ENCODE results near the gene SUN5. TPM values are rescaled to one million over a fixed set of nuclear protein-coding genes. Genes with fewer than 3 reads are reported as not detected.

SUN5 gene
- total RNA-seq, 1 experiment from 2014 or later = not detected

- intact Hi-C loops (cut with micrococcal nuclease; ENCODE audit: unreplicated experiment) (no loop called here), in situ Hi-C loops (cut with HindIII; ENCODE audit: low pct_unique_long_range_greater_than_20kb, low sequenced_read_pairs) (no loop called here)
- H3K9me3 ChIP-seq (ENCODE audit: control insufficient read depth, insufficient read depth, low read depth, low read length) = no peaks in the 10 kb centered on the region
- H3K27ac ChIP-seq (ENCODE audit: low read length) = no peak overlapping the region
- DNase-seq (ENCODE audit: low read depth, low spot score) (no peak), ATAC-seq (no peak)
- H3K36me3 ChIP-seq (ENCODE audit: control insufficient read depth, insufficient read depth, low read length) = no peaks in the 10 kb centered on the region
- BruUV-seq (replicated peaks) = no TSS peak
- ChIA-PET POLR2A (no interaction called here), CTCF (no interaction called here)
- no peaks in the 10 kb centered on the region; the same call in 1 of the 2 replicates for H3K27me3 ChIP-seq (ENCODE audit: control insufficient read depth, insufficient read depth, low read length)
- TF ChIP-seq SIN3A (IDR thresholded peaks at IDR 0.05; ENCODE audit: borderline replicate concordance, insufficient read depth, low read depth, low read length) (no peak), REST (IDR thresholded peaks at IDR 0.05; ENCODE audit: insufficient read depth in 1 of 2, low read depth in 2 of 2, low read length in 1 of 2) (no peak), POLR2AphosphoS5 (IDR thresholded peaks at IDR 0.05; ENCODE audit: low read depth, low read length) (no peak), TCF7L2 (IDR thresholded peaks at IDR 0.05; ENCODE audit: low read depth, low read length) (no peak), CTCF (IDR thresholded peaks at IDR 0.05) (no peak)
- H3K4me1 ChIP-seq (ENCODE audit: control insufficient read depth, insufficient read depth, low read length) = peaks cover 5% of the 10 kb centered on the region; the same call in 1 of the 2 replicates
- H3K4me3 ChIP-seq (ENCODE audit: low read depth in 2 of 2, low read length in 2 of 2) = no peak overlapping the region
These were observed 37.1 kb downstream of the SUN5 start for GRCh38 chr20:32966881-32967781.

GRCh38 chr20:32966382-32966781 lies 37.9 kb downstream of the SUN5 start:
- CTCF ChIA-PET = no interaction called here

More at GRCh38 chr20:32966382-32966781, 37.9 kb downstream of the SUN5 start:
- ATAC-seq = no peak
- intact Hi-C loops (cut with micrococcal nuclease; ENCODE audit: unreplicated experiment) = no loop called here
- H3K4me1 ChIP-seq (ENCODE audit: control insufficient read depth, insufficient read depth, low read length) = no peaks in the 10 kb centered on the region; the same call in 1 of the 2 replicates
- H3K36me3 ChIP-seq (ENCODE audit: control insufficient read depth, insufficient read depth, low read length) = no peaks in the 10 kb centered on the region
- H3K4me3 ChIP-seq (ENCODE audit: low read depth in 2 of 2, low read length in 2 of 2) = no peak overlapping the region
- no peaks in the 10 kb centered on the region; the same call in 1 of the 2 replicates for H3K27me3 ChIP-seq (ENCODE audit: control insufficient read depth, insufficient read depth, low read length)
- TF ChIP-seq CTCF (IDR thresholded peaks at IDR 0.05) (no peak), SIN3A (IDR thresholded peaks at IDR 0.05; ENCODE audit: borderline replicate concordance, insufficient read depth, low read depth, low read length) (no peak), TCF7L2 (IDR thresholded peaks at IDR 0.05; ENCODE audit: low read depth, low read length) (no peak), POLR2AphosphoS5 (IDR thresholded peaks at IDR 0.05; ENCODE audit: low read depth, low read length) (no peak), REST (IDR thresholded peaks at IDR 0.05; ENCODE audit: insufficient read depth in 1 of 2, low read depth in 2 of 2, low read length in 1 of 2) (no peak)
- DNase-seq (ENCODE audit: low read depth, low spot score) = no peak
- no peak overlapping the region for H3K27ac ChIP-seq (ENCODE audit: low read length)
- in situ Hi-C loops (cut with HindIII; ENCODE audit: low pct_unique_long_range_greater_than_20kb, low sequenced_read_pairs) = no loop called here
- POLR2A ChIA-PET = no interaction called here
- BruUV-seq (replicated peaks) = no TSS peak
- H3K9me3 ChIP-seq (ENCODE audit: control insufficient read depth, insufficient read depth, low read depth, low read length) = no peaks in the 10 kb centered on the region

Measured in Panc1 (cell line).